Memory B cell (primary cell): ENCODE data around the gene VAMP3.
"Not testable (repeated sequence)": the region's sequence is repeated elsewhere in the genome, so short reads cannot be mapped to it uniquely, and the experiment has no call there.

Source experiments
- ATAC-seq: fragments of 150-1000 bp; cut with Tn5 transposase; 2 replicates; pipeline ENCODE4 v1.10.0; 2021; ENCODE audit warnings: low read depth, mild to moderate bottlenecking, moderate library complexity
- DNase-seq, 2 donors: peaks; one replicate each; pipeline ENCODE4 v3.0.0; 2022; ENCODE audit warnings: low spot score in 2 of 2
- H3K27ac Mint-ChIP-seq: one replicate; pipeline ENCODE4 v1.8.0; 2022; ENCODE audit warnings: mild to moderate bottlenecking, moderate library complexity, mixed read lengths
- H3K27me3 Mint-ChIP-seq: one replicate; pipeline ENCODE4 v1.8.0; 2022; ENCODE audit warnings: mixed read lengths
- H3K36me3 Mint-ChIP-seq: one replicate; pipeline ENCODE4 v1.8.0; 2022; ENCODE audit warnings: mild to moderate bottlenecking, mixed read lengths
- H3K4me1 Mint-ChIP-seq: one replicate; pipeline ENCODE4 v1.8.0; 2022; ENCODE audit warnings: mixed read lengths
- H3K4me3 Mint-ChIP-seq: one replicate; pipeline ENCODE4 v1.8.0; 2022; ENCODE audit warnings: mild to moderate bottlenecking, moderate library complexity, mixed read lengths
- H3K9me3 Mint-ChIP-seq: one replicate; pipeline ENCODE4 v1.8.0; 2022; ENCODE audit warnings: mixed read lengths

Gene VAMP3

DNA sequence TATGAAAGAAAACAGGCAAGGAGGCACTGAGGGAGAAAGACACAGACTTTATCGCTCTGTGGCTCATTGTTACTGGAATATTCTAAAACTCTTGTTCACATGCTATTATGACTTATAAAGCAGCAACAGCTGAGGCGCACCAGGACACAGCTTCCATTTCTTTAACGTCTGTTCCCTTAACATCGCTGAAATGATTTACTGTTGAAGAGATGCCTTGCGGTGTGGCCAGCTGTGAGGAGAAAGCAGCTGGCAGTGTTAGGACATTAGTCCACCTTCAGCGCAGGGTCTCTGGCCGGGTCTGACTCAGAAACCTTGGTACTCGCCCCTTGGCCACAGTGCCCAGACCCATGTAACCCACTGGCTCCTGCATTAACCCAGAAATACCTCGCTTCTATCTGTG, 9.9 kb downstream of the VAMP3 start:
- H3K4me3 Mint-ChIP-seq, result no peak overlapping the region

GRCh38 chr1:7781501-7781900, 10.4 kb downstream of the VAMP3 start:
- Mint-ChIP-seq H3K27ac (peak overlapping the region; percentile 29), H3K27me3 (no peaks in the 10 kb centered on the region), H3K4me3 (no peak overlapping the region), H3K4me1 (peaks cover 13% of the 10 kb centered on the region), H3K9me3 (no peaks in the 10 kb centered on the region), H3K36me3 (peaks cover 8% of the 10 kb centered on the region)
- no peak for DNase-seq
- no peak for ATAC-seq

More for the DNA sequence above, 9.9 kb downstream of the VAMP3 start:
- Mint-ChIP-seq H3K27me3 (no peaks in the 10 kb centered on the region), H3K36me3 (peaks cover 8% of the 10 kb centered on the region), H3K4me1 (peaks cover 13% of the 10 kb centered on the region), H3K9me3 (no peaks in the 10 kb centered on the region), H3K27ac (no peak overlapping the region)
- ATAC-seq (no peak), DNase-seq (no peak)

DNA sequence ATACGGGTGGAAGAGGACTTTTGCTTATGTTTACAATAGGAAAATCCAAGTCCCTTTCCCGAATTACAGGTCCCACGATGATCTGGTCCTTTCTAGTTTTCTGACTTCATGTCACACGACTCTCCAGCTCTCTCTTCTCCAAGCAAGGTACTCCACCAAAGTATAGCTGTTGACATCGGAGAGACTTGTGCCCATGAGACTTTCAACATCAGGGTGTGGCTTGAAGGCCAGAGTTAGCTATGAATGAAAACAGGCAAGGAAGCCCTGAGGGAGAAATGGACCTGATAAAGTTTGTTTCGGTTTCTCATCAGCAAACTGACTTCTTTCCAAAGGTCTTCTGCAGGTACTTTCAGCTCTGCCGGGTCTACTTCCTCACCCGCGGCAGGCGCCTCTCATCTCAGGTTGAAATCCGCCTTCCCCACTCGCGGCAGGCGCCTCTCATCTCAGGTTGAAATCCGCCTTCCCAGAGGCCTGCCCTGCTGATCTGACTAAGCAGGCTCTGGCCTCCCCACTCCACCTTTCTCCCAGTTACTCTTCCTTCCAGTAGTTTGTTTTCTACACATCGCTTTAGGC, 10.9 kb downstream of the VAMP3 start:
- Mint-ChIP-seq H3K36me3 (peaks cover 8% of the 10 kb centered on the region), H3K4me3 (peak overlapping the region; percentile 85), H3K9me3 (no peaks in the 10 kb centered on the region), H3K27me3 (no peaks in the 10 kb centered on the region), H3K4me1 (peaks cover 15% of the 10 kb centered on the region), H3K27ac (peak overlapping the region; percentile 29)
- ATAC-seq (no peak), DNase-seq (no peak)

GRCh38 chr1:7783178-7783711, 12.1 kb downstream of the VAMP3 start:
- ATAC-seq, result no peak
- no peaks in the 10 kb centered on the region for H3K9me3 Mint-ChIP-seq
- H3K36me3 Mint-ChIP-seq, result peaks cover 6% of the 10 kb centered on the region
- peak overlapping the region; percentile 85 for H3K4me3 Mint-ChIP-seq
- H3K27ac Mint-ChIP-seq, result peak overlapping the region; percentile 82
- DNase-seq, result peak; percentile 14 to 34
- H3K4me1 Mint-ChIP-seq, result peaks cover 15% of the 10 kb centered on the region
- no peaks in the 10 kb centered on the region for H3K27me3 Mint-ChIP-seq

DNA sequence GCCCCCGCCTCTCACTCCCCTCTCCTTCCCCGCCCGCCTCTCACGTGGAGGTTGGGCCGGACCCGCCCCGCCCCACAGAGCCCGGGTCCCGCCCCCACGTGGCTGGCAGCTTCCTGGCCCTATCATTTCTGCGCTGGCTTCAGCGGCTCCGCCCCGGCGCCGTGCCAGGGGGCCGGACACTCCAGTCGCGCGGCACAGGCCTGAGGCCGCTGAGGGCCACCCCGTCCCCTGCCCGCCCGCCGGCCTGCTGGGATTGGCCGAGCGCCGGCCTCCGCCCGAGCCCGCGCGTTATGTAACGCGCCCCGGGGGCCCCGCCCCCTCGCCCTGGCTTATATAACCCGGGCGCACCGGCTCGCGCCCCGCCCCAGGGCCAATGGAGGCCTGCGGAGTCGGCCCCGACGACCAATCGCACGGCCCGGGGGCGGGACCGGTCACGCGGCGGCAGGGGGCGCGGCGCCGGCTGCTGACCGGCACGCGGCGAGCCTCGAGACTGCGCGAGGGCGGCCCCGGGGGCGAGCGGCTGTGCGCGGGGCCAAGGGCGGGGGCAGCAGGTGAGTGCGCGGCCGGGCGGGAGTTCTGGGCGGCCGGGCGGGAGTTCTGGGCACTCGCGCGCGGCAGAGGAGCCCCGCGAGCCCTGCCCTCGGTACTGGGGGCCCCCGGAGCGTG, 12.9 kb downstream of the VAMP3 start, which contains the start of gene PER3:
Gene PER3, plus strand, starts transcription at position 466 of the 666 bp plus-strand sequence. CDS start 587 bp downstream, outside the sequence.
- H3K4me1 Mint-ChIP-seq, result peaks cover 15% of the 10 kb centered on the region
- DNase-seq, result peak; percentile 91 to 95
- peak within 1 kb of the TSS; percentile 85 for H3K4me3 Mint-ChIP-seq
- no peaks in the 10 kb centered on the region for H3K27me3 Mint-ChIP-seq
- H3K9me3 Mint-ChIP-seq, result no peaks in the 10 kb centered on the region
- peak within 1 kb of the TSS; percentile 82 for H3K27ac Mint-ChIP-seq
- ATAC-seq, result peak; percentile 86
- H3K36me3 Mint-ChIP-seq, result peaks cover 6% of the 10 kb centered on the region

GRCh38 chr1:7784492-7785071, 13.5 kb downstream of the VAMP3 start:
- ATAC-seq, result no peak
- Mint-ChIP-seq H3K36me3 (peaks cover 10% of the 10 kb centered on the region), H3K4me3 (no peak overlapping the region), H3K27ac (no peak overlapping the region), H3K4me1 (peaks cover 15% of the 10 kb centered on the region), H3K27me3 (no peaks in the 10 kb centered on the region), H3K9me3 (no peaks in the 10 kb centered on the region)
- no peak for DNase-seq

DNA sequence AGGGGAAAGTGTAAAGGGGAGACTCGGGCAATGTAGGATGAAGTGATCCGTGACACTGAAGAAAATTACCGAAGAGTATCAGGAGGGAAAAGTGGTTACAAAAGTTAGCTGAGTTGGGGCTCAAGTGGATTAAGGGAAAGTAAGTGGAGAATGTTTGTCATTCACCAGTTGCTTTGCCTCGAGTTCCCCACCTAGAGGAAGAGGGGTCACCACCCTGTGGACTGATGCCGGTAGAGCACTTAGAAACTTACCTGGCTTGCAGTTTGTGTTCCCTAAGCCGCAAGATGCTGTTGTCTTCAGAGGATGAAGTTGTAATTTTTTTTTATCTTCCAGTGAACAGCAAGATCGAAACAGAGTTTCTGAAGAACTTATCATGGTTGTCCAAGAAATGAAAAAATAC, 14.0 kb downstream of the VAMP3 start:
- Mint-ChIP-seq H3K4me1 (peaks cover 15% of the 10 kb centered on the region), H3K36me3 (peaks cover 12% of the 10 kb centered on the region), H3K9me3 (peaks cover 4% of the 10 kb centered on the region), H3K4me3 (no peak overlapping the region), H3K27ac (no peak overlapping the region), H3K27me3 (no peaks in the 10 kb centered on the region)
- DNase-seq, result no peak
- ATAC-seq, result no peak

DNA sequence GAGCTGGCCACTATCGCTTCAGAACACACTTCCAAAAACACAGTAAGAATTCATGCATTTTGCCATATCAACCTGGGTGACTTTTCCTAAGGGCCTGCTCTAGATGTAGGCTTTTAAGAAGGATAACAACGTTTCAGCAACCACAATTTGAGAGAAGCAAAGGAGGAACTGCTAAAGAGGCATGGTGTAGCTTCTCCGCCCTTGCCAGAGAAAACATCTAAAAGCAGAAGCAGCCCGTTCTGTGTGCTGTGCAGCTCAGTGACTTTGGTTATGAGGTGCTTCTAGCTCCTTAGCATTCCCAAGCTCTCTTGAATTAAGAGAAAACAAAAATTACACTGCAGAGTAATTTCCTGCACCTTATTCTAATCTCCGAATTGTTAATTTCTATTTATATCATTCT, 15.7 kb downstream of the VAMP3 start:
- DNase-seq (no peak), ATAC-seq (no peak)
- H3K27me3 Mint-ChIP-seq, result no peaks in the 10 kb centered on the region
- H3K4me3 Mint-ChIP-seq, result no peak overlapping the region
- H3K36me3 Mint-ChIP-seq, result peaks cover 20% of the 10 kb centered on the region
- H3K27ac Mint-ChIP-seq, result no peak overlapping the region
- H3K9me3 Mint-ChIP-seq, result peaks cover 9% of the 10 kb centered on the region
- peaks cover 12% of the 10 kb centered on the region for H3K4me1 Mint-ChIP-seq

- peaks cover 11% of the 10 kb centered on the region for H3K9me3 Mint-ChIP-seq
- no peak for DNase-seq
- ATAC-seq, result no peak
- peaks cover 28% of the 10 kb centered on the region for H3K36me3 Mint-ChIP-seq
- no peaks in the 10 kb centered on the region for H3K27me3 Mint-ChIP-seq
- peaks cover 3% of the 10 kb centered on the region for H3K4me1 Mint-ChIP-seq
- H3K4me3 Mint-ChIP-seq, result no peak overlapping the region
- H3K27ac Mint-ChIP-seq, result no peak overlapping the region
Observed at GRCh38 chr1:7789828-7790227, 18.7 kb downstream of the VAMP3 start.

GRCh38 chr1:7791027-7791426, 19.9 kb downstream of the VAMP3 start:
- not testable (repeated sequence) for H3K27ac Mint-ChIP-seq

DNA sequence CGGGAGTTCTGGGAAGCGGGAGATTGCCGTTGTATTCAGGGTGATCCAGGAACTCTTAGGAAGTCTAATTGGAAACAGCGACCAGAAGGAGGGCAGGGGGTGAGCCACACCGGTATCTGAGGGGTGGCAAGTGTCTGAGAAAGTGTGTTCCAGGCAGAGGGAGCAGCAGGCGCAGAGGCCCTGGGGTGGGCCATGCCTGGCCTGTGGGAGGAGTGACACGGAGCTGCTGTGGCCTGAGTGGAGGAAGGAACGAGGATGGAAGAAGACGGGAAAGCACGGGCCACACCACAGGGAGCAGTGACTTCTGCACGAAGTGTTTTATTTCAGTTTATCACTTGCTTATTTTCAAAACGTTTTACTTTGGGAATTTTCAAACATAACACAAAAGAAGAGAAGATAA, 24.3 kb downstream of the VAMP3 start:
- Mint-ChIP-seq H3K9me3 (peaks cover 6% of the 10 kb centered on the region), H3K27me3 (no peaks in the 10 kb centered on the region), H3K27ac (no peak overlapping the region), H3K4me1 (no peaks in the 10 kb centered on the region), H3K4me3 (no peak overlapping the region), H3K36me3 (peaks cover 18% of the 10 kb centered on the region)
- ATAC-seq, result no peak
- no peak for DNase-seq

More at GRCh38 chr1:7791027-7791426, 19.9 kb downstream of the VAMP3 start:
- ATAC-seq, DNase-seq, H3K27me3 Mint-ChIP-seq, H3K4me1 Mint-ChIP-seq, H3K4me3 Mint-ChIP-seq: not testable (repeated sequence)
- Mint-ChIP-seq H3K36me3 (peaks cover 28% of the 10 kb centered on the region), H3K9me3 (peaks cover 11% of the 10 kb centered on the region)

- Mint-ChIP-seq H3K27me3 (no peaks in the 10 kb centered on the region), H3K4me3 (no peak overlapping the region), H3K4me1 (no peaks in the 10 kb centered on the region), H3K36me3 (peaks cover 6% of the 10 kb centered on the region), H3K27ac (no peak overlapping the region), H3K9me3 (no peaks in the 10 kb centered on the region)
- ATAC-seq (no peak), DNase-seq (no peak)
Observed at GRCh38 chr1:7805460-7805859, 34.4 kb downstream of the VAMP3 start.

- Mint-ChIP-seq H3K27ac (no peak overlapping the region), H3K27me3 (no peaks in the 10 kb centered on the region), H3K9me3 (peaks cover 5% of the 10 kb centered on the region), H3K4me3 (no peak overlapping the region), H3K36me3 (peaks cover 13% of the 10 kb centered on the region), H3K4me1 (no peaks in the 10 kb centered on the region)
- ATAC-seq (no peak), DNase-seq (no peak)
Observed at GRCh38 chr1:7808253-7808844, 37.3 kb downstream of the VAMP3 start.

DNA sequence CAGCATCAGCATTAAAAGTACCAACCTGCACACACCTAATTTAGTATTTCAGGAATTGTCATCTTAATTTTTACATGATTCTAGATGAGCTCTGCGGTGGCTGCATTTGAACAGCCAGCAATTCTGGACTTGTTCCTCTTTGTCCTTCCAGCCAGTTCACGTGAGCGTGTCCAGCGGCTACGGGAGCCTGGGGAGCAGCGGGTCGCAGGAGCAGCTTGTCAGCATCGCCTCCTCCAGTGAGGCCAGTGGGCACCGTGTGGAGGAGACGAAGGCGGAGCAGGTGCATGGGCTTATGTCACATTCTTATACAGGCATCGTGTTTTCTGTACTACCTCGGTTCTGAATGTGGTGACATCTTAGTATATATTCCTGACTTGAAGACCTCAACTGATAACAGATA, 38.6 kb downstream of the VAMP3 start:
- Mint-ChIP-seq H3K9me3 (peaks cover 14% of the 10 kb centered on the region), H3K4me1 (no peaks in the 10 kb centered on the region), H3K4me3 (no peak overlapping the region), H3K27me3 (no peaks in the 10 kb centered on the region), H3K27ac (no peak overlapping the region), H3K36me3 (peaks cover 22% of the 10 kb centered on the region)
- DNase-seq (no peak), ATAC-seq (no peak)
